Measurements from ENCODE around the gene ZAR1L. TPM values are rescaled to one million over a fixed set of nuclear protein-coding genes. Genes with fewer than 3 reads are reported as not detected.

Gene ZAR1L
- total and polyA plus RNA-seq, 9 of the 15 experiments (the other 6 are each of a cell fraction or from before 2014, with no cell fraction given): not detected

GRCh38 chr13:32272021-32272683, 43.0 kb downstream of the ZAR1L start:
- no peak for DNase-seq (ENCODE audit: extremely low read depth in 1 of 4, low spot score in 3 of 4)

More at GRCh38 chr13:32272021-32272683, 43.0 kb downstream of the ZAR1L start:
- no TSS peak for BruUV-seq (replicated peaks)
- H3K27ac ChIP-seq (ENCODE audit: extremely low read depth, low read depth, low read length): no peak overlapping the region
- no peaks in the 10 kb centered on the region for H3K9me3 ChIP-seq (replicated peaks; ENCODE audit: control insufficient read depth, insufficient read depth, low read depth, low read length)
- H3K4me1 ChIP-seq (replicated peaks in 1 of 2; ENCODE audit: control insufficient read depth in 2 of 2, insufficient read depth in 2 of 2, low read length in 2 of 2): no peaks in the 10 kb centered on the region
- H3K9me1 ChIP-seq (ENCODE audit: control insufficient read depth, insufficient read depth, low read length): no peaks in the 10 kb centered on the region
- intact Hi-C loops (cut with micrococcal nuclease) (no loop called here), in situ Hi-C loops (cut with MboI) (no loop called here)
- TF ChIP-seq TCF7L2 (IDR thresholded peaks at IDR 0.05; ENCODE audit: low read depth, low read length) (no peak), NR2C1 (IDR thresholded peaks at IDR 0.05) (no peak), NR2C1 (tag; IDR thresholded peaks at IDR 0.05) (no peak), ZNF764 (CRISPR knock-in tag; IDR thresholded peaks at IDR 0.05; ENCODE audit: low read depth) (no peak), ZNF717 (CRISPR knock-in tag; IDR thresholded peaks at IDR 0.05) (no peak), PHB2 (IDR thresholded peaks at IDR 0.05; ENCODE audit: low read depth) (no peak), BACH1 (tag; IDR thresholded peaks at IDR 0.05) (no peak), NBN (IDR thresholded peaks at IDR 0.05; ENCODE audit: low read depth) (no peak), MCM2 (IDR thresholded peaks at IDR 0.05; ENCODE audit: low read depth) (no peak)
- TF ChIP-seq, protein P1, sequence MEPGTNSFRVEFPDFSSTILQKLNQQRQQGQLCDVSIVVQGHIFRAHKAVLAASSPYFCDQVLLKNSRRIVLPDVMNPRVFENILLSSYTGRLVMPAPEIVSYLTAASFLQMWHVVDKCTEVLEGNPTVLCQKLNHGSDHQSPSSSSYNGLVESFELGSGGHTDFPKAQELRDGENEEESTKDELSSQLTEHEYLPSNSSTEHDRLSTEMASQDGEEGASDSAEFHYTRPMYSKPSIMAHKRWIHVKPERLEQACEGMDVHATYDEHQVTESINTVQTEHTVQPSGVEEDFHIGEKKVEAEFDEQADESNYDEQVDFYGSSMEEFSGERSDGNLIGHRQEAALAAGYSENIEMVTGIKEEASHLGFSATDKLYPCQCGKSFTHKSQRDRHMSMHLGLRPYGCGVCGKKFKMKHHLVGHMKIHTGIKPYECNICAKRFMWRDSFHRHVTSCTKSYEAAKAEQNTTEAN (CRISPR knock-in tag; IDR thresholded peaks at IDR 0.05): no peak
- peaks cover 0 to 16% of the 10 kb centered on the region in 2 experiments; a peak in 3 of 5 replicates for H3K27me3 ChIP-seq (ENCODE audit: control insufficient read depth in 2 of 2, insufficient read depth in 2 of 2, low read length in 2 of 2)
- WGBS (ENCODE audit: insufficient coverage, low coverage, missing lambda C conversion rate): 2% methylated on average over 4 of the region's 4 CpGs
- no peaks in the 10 kb centered on the region for H3K79me2 ChIP-seq (ENCODE audit: control insufficient read depth, insufficient read depth, low read length)
- H3K36me3 ChIP-seq (ENCODE audit: control insufficient read depth, insufficient read depth, low read length): no peaks in the 10 kb centered on the region
- FAIRE-seq (no peak), ATAC-seq (no peak)
- no peak overlapping the region for H3K4me2 ChIP-seq (ENCODE audit: insufficient read depth, low read length)
- no peak overlapping the region for H3K4me3 ChIP-seq
- CTCF ChIA-PET (ENCODE audit: low intra/inter-chr PET ratio): no interaction called here
- POLR2A ChIA-PET: no interaction called here
- H2AFZ ChIP-seq (ENCODE audit: low read depth, low read length): no peak overlapping the region
- no peaks in the 10 kb centered on the region for H4K20me1 ChIP-seq (replicated peaks; ENCODE audit: control insufficient read depth, insufficient read depth, low read length)
- H3K9ac ChIP-seq (ENCODE audit: insufficient read depth in 1 of 2, low read depth in 2 of 2, low read length in 2 of 2): no peak overlapping the region

Data from K562 (cell line).